ENCODE results near the gene MLLT6. TPM values are rescaled to one million over a fixed set of nuclear protein-coding genes. Genes with fewer than 3 reads are reported as not detected.

Gene MLLT6
- total and polyA plus RNA-seq, 2 of the 13 experiments (the other 11 are each of a cell fraction or from before 2014, with no cell fraction given), result 50.7 to 69.5 TPM

- TF ChIP-seq DMTF1 (CRISPR knock-in tag; IDR thresholded peaks at IDR 0.05), result no peak
- TF ChIP-seq ZNF33A (CRISPR knock-in tag; IDR thresholded peaks at IDR 0.05; ENCODE audit: borderline replicate concordance), result no peak
- TF ChIP-seq ZNF160 (CRISPR knock-in tag; IDR thresholded peaks at IDR 0.05), result no peak
- TF ChIP-seq ZNF605 (CRISPR knock-in tag; IDR thresholded peaks at IDR 0.05), result peak; percentile 69; the same call in 1 of the 2 replicates
- TF ChIP-seq UBTF (CRISPR knock-in tag; IDR thresholded peaks at IDR 0.05), result no peak; the same call in 1 of the 2 replicates
- peak; percentile 18; the same call in 1 of the 2 replicates for TF ChIP-seq KDM5A (IDR thresholded peaks at IDR 0.05; ENCODE audit: borderline replicate concordance, low read length)
- TF ChIP-seq PATZ1 (CRISPR knock-in tag; IDR thresholded peaks at IDR 0.05), result no peak
- TF ChIP-seq GLI4 (CRISPR knock-in tag; IDR thresholded peaks at IDR 0.05; ENCODE audit: borderline replicate concordance), result no peak
- no peak for TF ChIP-seq DR1 (CRISPR knock-in tag; IDR thresholded peaks at IDR 0.05)
- TF ChIP-seq HNRNPUL1 (IDR thresholded peaks at IDR 0.05; ENCODE audit: low read depth, low read length), result no peak
- TF ChIP-seq HNRNPLL (IDR thresholded peaks at IDR 0.05; ENCODE audit: low read depth, low read length, poor library complexity, severe bottlenecking), result no peak
- TF ChIP-seq EZH2 (conservative IDR thresholded peaks at IDR 0.05; ENCODE audit: low read depth, low read length), result no peak
- TF ChIP-seq RFXANK (CRISPR knock-in tag; IDR thresholded peaks at IDR 0.05), result no peak
- TF ChIP-seq JUND (CRISPR knock-in tag; IDR thresholded peaks at IDR 0.05), result no peak
- no peak for TF ChIP-seq ZNF34 (CRISPR knock-in tag; IDR thresholded peaks at IDR 0.05; ENCODE audit: borderline replicate concordance)
- TF ChIP-seq ARHGAP35 (CRISPR knock-in tag; IDR thresholded peaks at IDR 0.05; ENCODE audit: borderline replicate concordance), result no peak
- TF ChIP-seq ZNF552 (CRISPR knock-in tag; IDR thresholded peaks at IDR 0.05; ENCODE audit: borderline replicate concordance), result no peak
- TF ChIP-seq MXD4 (CRISPR knock-in tag; IDR thresholded peaks at IDR 0.05), result no peak; the same call in 1 of the 2 replicates
- no peak for TF ChIP-seq ZNF724P (CRISPR knock-in tag; IDR thresholded peaks at IDR 0.05; ENCODE audit: borderline replicate concordance)
- TF ChIP-seq SYNCRIP (IDR thresholded peaks at IDR 0.05; ENCODE audit: insufficient read depth, low read depth, low read length), result no peak
- no peak for TF ChIP-seq ZNF280B (CRISPR knock-in tag; IDR thresholded peaks at IDR 0.05; ENCODE audit: borderline replicate concordance)
Measured at GRCh38 chr17:38706505-38707216, 1.6 kb downstream of the MLLT6 start (continued).

All from HepG2 (cell line).